Endothelial cell of umbilical vein (primary cell): ENCODE data around the gene SLFN5. TPM values are rescaled to one million over a fixed set of nuclear protein-coding genes. Genes with fewer than 3 reads are reported as not detected.

Experiments used
- BruUV-seq: library from RNA; stranded (reverse); fragments of 400-500 nt; replicated peaks from 2 replicates; lab custom pipeline; 2021; lab: Mats Ljungman, UMichigan
- CTCF ChIA-PET: fragments of 300-600, 350-600 bp; sonication (Branson Sonifier 250); formaldehyde crosslinking; loops from one replicate; lab custom pipeline; 2021; ENCODE audit warnings: antibody characterized with exemption, inconsistent platforms; lab: Charles Lee
- POLR2A ChIA-PET: fragments of 300-600, 350-600 bp; sonication (Branson Sonifier 250); formaldehyde crosslinking; loops from one replicate; lab custom pipeline; 2021; ENCODE audit warnings: antibody characterized with exemption, inconsistent platforms; lab: Charles Lee
- DNase-seq: peaks from one replicate; pipeline ENCODE4 v3.0.0-alpha.2; 2011; ENCODE audit warnings: low read depth, low spot score
- FAIRE-seq: peaks from 2 replicates; lab custom pipeline; 2011; peaks lifted over from hg19 to GRCh38; lab: Jason Lieb, UNC
- H2AFZ ChIP-seq: 2 replicates; pipeline ENCODE4 v1.6.0; 2012; ENCODE audit warnings: low read depth, low read length, control low read depth, inconsistent platforms
- H3K27ac ChIP-seq: 2 replicates; pipeline ENCODE4 v1.5.1; 2011; ENCODE audit warnings: low read depth, mild to moderate bottlenecking, control low read depth, low read length, moderate library complexity; ENCODE audit not compliant: insufficient read depth
- H3K27me3 ChIP-seq, 2 experiments: 2 replicates each; pipeline versions ENCODE4 v1.6.0 to v1.6.1; 2011; ENCODE audit warnings: low read length in 2 of 2, mixed read lengths in 1 of 2; ENCODE audit not compliant: control insufficient read depth in 2 of 2, insufficient read depth in 2 of 2
- H3K36me3 ChIP-seq, 2 experiments: 2 replicates in 1 of 2; 3 replicates in 1 of 2; pipeline ENCODE4 v1.5.1; 2011; ENCODE audit warnings: low read length in 2 of 2, mild to moderate bottlenecking in 1 of 2, moderate library complexity in 1 of 2; ENCODE audit not compliant: control insufficient read depth in 2 of 2, insufficient read depth in 2 of 2; ENCODE audit errors: extremely low read depth in 1 of 2
- H3K4me1 ChIP-seq: 3 replicates; pipeline ENCODE4 v1.5.1; 2011; ENCODE audit warnings: mild to moderate bottlenecking, low read length; ENCODE audit not compliant: control insufficient read depth, insufficient read depth; ENCODE audit errors: extremely low read depth
- H3K4me2 ChIP-seq: 2 replicates; pipeline ENCODE4 v1.6.1; 2011; ENCODE audit warnings: low read length, control low read depth, mixed read lengths; ENCODE audit not compliant: insufficient read depth
- H3K4me3 ChIP-seq, 3 experiments: fragments of 200-600 bp in 1 of 3; sonication (generic), shearing (Covaris generic) in 1 of 3; replicated peaks in 1 of 3; 2 replicates each; pipeline ENCODE4 v1.5.1; 2011 to 2016; ENCODE audit warnings: control low read depth in 3 of 3, low read length in 3 of 3, mild to moderate bottlenecking in 2 of 3, inconsistent platforms in 1 of 3, low read depth in 1 of 3, moderate library complexity in 1 of 3; ENCODE audit not compliant: insufficient read depth in 1 of 3
- H3K79me2 ChIP-seq: 2 replicates; pipeline ENCODE4 v1.6.0; 2012; ENCODE audit warnings: low read length, inconsistent platforms; ENCODE audit not compliant: control insufficient read depth, insufficient read depth
- H3K9ac ChIP-seq: replicated peaks from 2 replicates; pipeline ENCODE3; 2011; ENCODE audit warnings: low read length, control low read depth; ENCODE audit not compliant: insufficient read depth; ENCODE audit errors: extremely low read depth
- H3K9me1 ChIP-seq: replicated peaks from 3 replicates; pipeline ENCODE4 v1.6.0; 2011; ENCODE audit warnings: mild to moderate bottlenecking, low read length; ENCODE audit not compliant: control insufficient read depth, insufficient read depth; ENCODE audit errors: extremely low read depth
- H3K9me3 ChIP-seq: replicated peaks from 2 replicates; pipeline ENCODE4 v1.5.1; 2012; ENCODE audit warnings: low read length, inconsistent platforms; ENCODE audit not compliant: control insufficient read depth, insufficient read depth
- H4K20me1 ChIP-seq: replicated peaks from 2 replicates; pipeline ENCODE3; 2011; ENCODE audit warnings: mild to moderate bottlenecking, low read length; ENCODE audit not compliant: control insufficient read depth, insufficient read depth; ENCODE audit errors: extremely low read depth
- CTCF ChIP-seq, 2 donors: IDR thresholded peaks; 1 replicate in 1 of 2; 2 replicates in 1 of 2; pipeline ENCODE4 v1.5.1; 2011; ENCODE audit warnings: low read length in 2 of 2, mild to moderate bottlenecking in 2 of 2, moderate library complexity in 2 of 2, control low read depth in 1 of 2, inconsistent platforms in 1 of 2, low read depth in 1 of 2; ENCODE audit not compliant: insufficient read depth in 1 of 2; ENCODE audit errors: extremely low read depth in 1 of 2
- EZH2 ChIP-seq: IDR thresholded peaks from 2 replicates; pipeline ENCODE4 v1.6.1; 2012; ENCODE audit warnings: borderline replicate concordance, low read depth, mild to moderate bottlenecking, moderate library complexity, low read length, inconsistent platforms; ENCODE audit not compliant: severe bottlenecking
- FOS ChIP-seq: IDR thresholded peaks from 2 replicates; pipeline ENCODE4 v1.6.1; 2011; ENCODE audit warnings: mild to moderate bottlenecking, low read length, moderate library complexity, borderline replicate concordance; ENCODE audit not compliant: insufficient read depth
- GATA2 ChIP-seq: IDR thresholded peaks from 2 replicates; pipeline ENCODE4 v1.7.0; 2011; ENCODE audit warnings: low read depth, mild to moderate bottlenecking, moderate library complexity, mixed read lengths, low read length; ENCODE audit not compliant: insufficient read length, insufficient read depth
- JUN ChIP-seq: IDR thresholded peaks from 2 replicates; pipeline ENCODE4 v1.6.1; 2011; ENCODE audit warnings: borderline replicate concordance, low read depth; ENCODE audit not compliant: insufficient read length, insufficient read depth
- MAX ChIP-seq: IDR thresholded peaks from 2 replicates; pipeline ENCODE4 v1.6.1; 2011; ENCODE audit not compliant: insufficient read depth, insufficient read length
- MYC ChIP-seq: IDR thresholded peaks from one replicate; pipeline ENCODE4 v1.6.1; 2011; ENCODE audit warnings: mild to moderate bottlenecking, low read depth, low read length
- POLR2A ChIP-seq: IDR thresholded peaks from 2 replicates; pipeline ENCODE4 v1.6.1; 2012; ENCODE audit warnings: low read depth, mild to moderate bottlenecking, control low read depth, low read length
- POLR2AphosphoS5 ChIP-seq: IDR thresholded peaks from 2 replicates; pipeline ENCODE4 v1.6.1; 2012; ENCODE audit warnings: low read depth, mild to moderate bottlenecking, control low read depth, low read length, moderate library complexity; ENCODE audit not compliant: insufficient read depth
- dilution Hi-C: fragments of 300-500 bp; cut with MboI; formaldehyde crosslinking; loops from one replicate; pipeline ENCODE4 v1.15.0; 2019; ENCODE audit warnings: low sequenced_read_pairs; ENCODE audit not compliant: extremely low pct_ligation_motif_present
- intact Hi-C: fragments of 100-400 bp; cut with micrococcal nuclease; formaldehyde crosslinking; loops from one replicate; pipeline ENCODE4 v1.10.0; 2022
- polyA plus RNA-seq, 4 experiments: library from polyadenylated mRNA; depleted of rRNA in 3 of 4; stranded (reverse) in 3 of 4; unstranded in 1 of 4; fragments of >200 nt; gene quantifications; 2 replicates each; pipeline versions ENCODE4 v1.2.1 to v1.2.3, GENCODE V29; 2011 to 2012; ENCODE audit warnings: missing spikeins in 1 of 4
- total RNA-seq: library from RNA; stranded (reverse); gene quantifications from 2 replicates; pipeline ENCODE4 v1.2.3, GENCODE V29; 2021

Gene SLFN5
- total and polyA plus RNA-seq, 2 donors (not counting 3 experiments of a cell fraction or from before 2014, with no cell fraction given), result 4.5 to 24.2 TPM

GRCh38 chr17:35222452-35222851 lies 20.4 kb upstream of the SLFN5 start:
- intact Hi-C loops, result no loop called here
- Histone ChIP-seq H3K4me1 (no peaks in the 10 kb centered on the region), H3K79me2 (no peaks in the 10 kb centered on the region), H3K27me3 (peaks cover 6 to 7% of the 10 kb centered on the region in 2 experiments), H3K9me1 (no peaks in the 10 kb centered on the region), H3K36me3 (no peaks in the 10 kb centered on the region), H3K9ac (no peak overlapping the region), H3K4me2 (no peak overlapping the region), H3K9me3 (no peaks in the 10 kb centered on the region), H3K27ac (no peak overlapping the region), H4K20me1 (no peaks in the 10 kb centered on the region), H3K4me3 (no peak overlapping the region), H2AFZ (no peak overlapping the region)
- no TSS peak for BruUV-seq
- POLR2A ChIA-PET, result no interaction called here
- FAIRE-seq (no peak), DNase-seq (no peak)
- dilution Hi-C loops, result no loop called here
- CTCF ChIA-PET, result interaction anchor here (0.9 to 1.2 kb wide), 2 partner anchors 11 to 317 kb away, joined by 3 to 5 read pairs; no protein-coding TSS in a partner anchor
- TF ChIP-seq MYC (no peak), POLR2AphosphoS5 (no peak), GATA2 (no peak), JUN (no peak), MAX (no peak), EZH2 (no peak), FOS (no peak), CTCF (IDR thresholded peaks at IDR 0.05; ENCODE audit: extremely low read depth in 1 of 2, insufficient read depth in 1 of 2, low read depth in 1 of 2, low read length in 2 of 2) (no peak), POLR2A (no peak)
